AG04449 (cell line): ENCODE data around the gene TMEM128.

Source experiments
- CTCF ChIA-PET: fragments of 350-600 bp; formaldehyde crosslinking; extraction: SDS; loops from one replicate; lab custom pipeline; 2021; ENCODE audit warnings: antibody characterized with exemption; lab: Yijun Ruan, JAX
- POLR2A ChIA-PET: fragments of 400-600, 350-600 bp; formaldehyde crosslinking; extraction: SDS; loops from one replicate; lab custom pipeline; 2020; ENCODE audit warnings: antibody characterized with exemption, inconsistent platforms; lab: Yijun Ruan, JAX
- DNase-seq: peaks from one replicate; pipeline ENCODE4 v3.0.0-alpha.2; 2010; ENCODE audit warnings: low read depth, low spot score
- H3K4me3 ChIP-seq: 2 replicates; pipeline ENCODE4 v1.5.1; 2011; ENCODE audit warnings: low read depth, mild to moderate bottlenecking, control low read depth, low read length
- CTCF ChIP-seq: IDR thresholded peaks from one replicate; pipeline ENCODE4 v1.5.1; 2011; ENCODE audit warnings: mild to moderate bottlenecking, moderate library complexity, low read length, control low read depth, inconsistent platforms; ENCODE audit not compliant: insufficient read depth; ENCODE audit errors: missing control alignments

Gene TMEM128

GRCh38 chr4:4289055-4289454, 41.0 kb upstream of the TMEM128 start:
- TF ChIP-seq CTCF = no peak
- CTCF ChIA-PET = no interaction called here
- POLR2A ChIA-PET = no interaction called here
- no peak for DNase-seq
- H3K4me3 ChIP-seq = peak overlapping the region; percentile 96

- no peak overlapping the region for H3K4me3 ChIP-seq
- POLR2A ChIA-PET = no interaction called here
- TF ChIP-seq CTCF = no peak
- DNase-seq = no peak
- CTCF ChIA-PET = interaction anchor here (1.0 kb wide), 1 partner anchor 28 kb away, joined by 3 read pairs; no protein-coding TSS in a partner anchor
Observed at GRCh38 chr4:4288098-4288497, 40.1 kb upstream of the TMEM128 start.

DNA sequence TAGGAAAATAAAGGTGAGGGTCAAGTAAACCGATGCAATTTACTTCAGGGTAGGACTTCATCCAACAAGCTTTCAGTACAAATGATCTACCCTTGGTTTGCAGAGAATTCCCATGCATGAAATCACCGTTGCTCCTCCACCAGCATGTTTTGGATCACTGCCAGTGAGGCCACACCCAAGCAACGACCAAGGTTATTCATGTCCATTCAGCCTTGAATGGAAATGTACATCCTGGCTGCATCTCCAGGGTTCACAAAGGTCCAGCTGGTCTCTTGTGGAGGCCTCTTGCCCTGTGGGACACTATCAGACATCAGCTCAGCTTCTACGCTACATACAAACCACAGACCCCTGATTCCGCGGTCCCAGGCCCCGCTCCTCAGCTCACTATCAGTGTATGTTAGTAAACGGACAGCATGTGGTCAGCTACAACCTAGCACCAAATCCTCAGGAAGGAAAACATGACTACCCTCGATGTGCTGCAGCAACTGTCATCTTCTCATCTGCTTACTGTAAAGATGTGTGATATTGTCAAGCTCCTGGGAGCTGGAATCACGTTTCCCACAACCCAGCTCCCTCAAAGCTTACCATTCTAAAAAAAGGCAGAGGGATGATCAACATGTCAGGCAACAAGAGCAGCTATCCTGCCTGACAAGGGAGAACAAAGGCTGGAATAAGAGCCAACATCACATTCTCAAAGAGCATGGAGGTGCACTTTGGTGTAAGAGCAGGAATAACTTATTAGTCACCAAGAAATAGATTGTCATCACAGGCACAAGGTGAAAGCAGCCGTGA, 37.0 kb upstream of the TMEM128 start:
- POLR2A ChIA-PET = interaction anchor here (0.9 kb wide), 1 partner anchor 37 kb away, joined by 4 read pairs; the partner anchor contains the start of gene TMEM128
- TF ChIP-seq CTCF = no peak
- no peak overlapping the region for H3K4me3 ChIP-seq
- CTCF ChIA-PET = interaction anchor here (0.7 to 1.8 kb wide), 3 partner anchors 25 to 235 kb away, joined by 4 to 5 read pairs (median 4); no protein-coding TSS in a partner anchor
- no peak for DNase-seq

- no peak for TF ChIP-seq CTCF
- ChIA-PET CTCF (interaction anchor here (1.2 to 1.4 kb wide), 2 partner anchors 8 to 22 kb away, joined by 3 to 4 read pairs; partner anchors contain the start of genes LYAR and ZBTB49), POLR2A (interaction anchor here (1.6 kb wide), 1 partner anchor 16 kb away, joined by 3 read pairs; no protein-coding TSS in a partner anchor)
- H3K4me3 ChIP-seq = no peak overlapping the region
- no peak for DNase-seq
Observed at GRCh38 chr4:4281787-4282186, 33.8 kb upstream of the TMEM128 start.

- no peak for DNase-seq
- ChIA-PET CTCF (interaction anchor here (0.7 kb wide), 1 partner anchor 26 kb away, joined by 5 read pairs; no protein-coding TSS in a partner anchor), POLR2A (no interaction called here)
- no peak overlapping the region for H3K4me3 ChIP-seq
- no peak for TF ChIP-seq CTCF
Observed at GRCh38 chr4:4277531-4277930, 29.5 kb upstream of the TMEM128 start.

GRCh38 chr4:4274226-4274625, 26.2 kb upstream of the TMEM128 start:
- DNase-seq = no peak
- H3K4me3 ChIP-seq = no peak overlapping the region
- ChIA-PET CTCF (interaction anchor here (0.6 to 2.5 kb wide), 3 partner anchors 14 to 157 kb away, joined by 3 to 10 read pairs (median 3); no protein-coding TSS in a partner anchor), POLR2A (no interaction called here)
- TF ChIP-seq CTCF = no peak
